Activated CD8-positive, alpha-beta memory T cell treated with anti-CD3 and anti-CD28 coated beads, Interleukin-2, amount 10 ng/mL, durations not matched to agents 7 days and 5 days (primary cell): ENCODE results near the gene RTN4RL1. TPM values are rescaled to one million over a fixed set of nuclear protein-coding genes. Genes with fewer than 3 reads are reported as not detected.
"Not testable (repeated sequence)": the region's sequence is repeated elsewhere in the genome, so short reads cannot be mapped to it uniquely, and the experiment has no call there.

ENCODE experiments used
- ATAC-seq: fragments of 150-1000 bp; cut with Tn5 transposase; one replicate; pipeline ENCODE4 v1.10.0; 2021; ENCODE audit warnings: moderate library complexity
- CTCF ChIA-PET: fragments of 350-600 bp; sonication (Branson Sonifier 250); formaldehyde crosslinking; loops from one replicate; lab custom pipeline; 2021; ENCODE audit warnings: antibody characterized with exemption; lab: Charles Lee
- DNase-seq: peaks from one replicate; pipeline ENCODE4 v3.0.0-alpha.2; 2020
- H3K27ac Mint-ChIP-seq: one replicate; pipeline ENCODE4 v1.8.0; 2021; ENCODE audit warnings: mild to moderate bottlenecking, mixed read lengths
- H3K27me3 Mint-ChIP-seq: one replicate; pipeline ENCODE4 v1.8.0; 2021; ENCODE audit warnings: mixed read lengths
- H3K36me3 Mint-ChIP-seq: one replicate; pipeline ENCODE4 v1.8.0; 2021; ENCODE audit warnings: mild to moderate bottlenecking, mixed read lengths
- H3K4me1 Mint-ChIP-seq: one replicate; pipeline ENCODE4 v1.8.0; 2021; ENCODE audit warnings: mixed read lengths
- H3K4me3 Mint-ChIP-seq: one replicate; pipeline ENCODE4 v1.8.0; 2021; ENCODE audit warnings: mild to moderate bottlenecking, moderate library complexity, mixed read lengths
- H3K9me3 Mint-ChIP-seq: one replicate; pipeline ENCODE4 v1.8.0; 2022; ENCODE audit warnings: low read depth, mixed read lengths
- total RNA-seq, 2 experiments: library from RNA; stranded (reverse); gene quantifications; one replicate each; pipeline ENCODE4 v1.2.3, GENCODE V29; 2021

Gene RTN4RL1
- total RNA-seq, 2 experiments from 2014 or later: 0.09 to 0.45 TPM

GRCh38 chr17:1995321-1995892 lies 29.7 kb downstream of the RTN4RL1 start:
- CTCF ChIA-PET: interaction anchor here (0.6 kb wide), 1 partner anchor 600 kb away, joined by 4 read pairs; no protein-coding TSS in a partner anchor
- Mint-ChIP-seq H3K27ac (no peak overlapping the region), H3K4me1 (no peaks in the 10 kb centered on the region), H3K27me3 (peaks cover 31% of the 10 kb centered on the region), H3K4me3 (no peak overlapping the region), H3K9me3 (no peaks in the 10 kb centered on the region), H3K36me3 (no peaks in the 10 kb centered on the region)
- ATAC-seq (no peak), DNase-seq (no peak)

GRCh38 chr17:1994707-1995106 lies 30.4 kb downstream of the RTN4RL1 start:
- Mint-ChIP-seq H3K36me3 (no peaks in the 10 kb centered on the region), H3K9me3 (no peaks in the 10 kb centered on the region), H3K27me3 (peaks cover 31% of the 10 kb centered on the region), H3K4me3 (no peak overlapping the region), H3K27ac (no peak overlapping the region), H3K4me1 (no peaks in the 10 kb centered on the region)
- CTCF ChIA-PET: no interaction called here
- DNase-seq (no peak), ATAC-seq (no peak)

GRCh38 chr17:1992541-1992940 lies 32.6 kb downstream of the RTN4RL1 start:
- DNase-seq: no peak
- H3K9me3 Mint-ChIP-seq: no peaks in the 10 kb centered on the region
- H3K4me3 Mint-ChIP-seq: no peak overlapping the region
- CTCF ChIA-PET: interaction anchor here (1.2 kb wide), 1 partner anchor 11 kb away, joined by 3 read pairs; no protein-coding TSS in a partner anchor
- no peak for ATAC-seq
- no peak overlapping the region for H3K27ac Mint-ChIP-seq
- no peaks in the 10 kb centered on the region for H3K4me1 Mint-ChIP-seq
- no peaks in the 10 kb centered on the region for H3K36me3 Mint-ChIP-seq
- peaks cover 21% of the 10 kb centered on the region for H3K27me3 Mint-ChIP-seq

GRCh38 chr17:1989135-1989534 lies 36.0 kb downstream of the RTN4RL1 start:
- DNase-seq: no peak
- H3K4me1 Mint-ChIP-seq: no peaks in the 10 kb centered on the region
- H3K9me3 Mint-ChIP-seq: no peaks in the 10 kb centered on the region
- ATAC-seq: no peak
- CTCF ChIA-PET: no interaction called here
- H3K27me3 Mint-ChIP-seq: peaks cover 6% of the 10 kb centered on the region
- no peak overlapping the region for H3K4me3 Mint-ChIP-seq
- H3K36me3 Mint-ChIP-seq: no peaks in the 10 kb centered on the region
- H3K27ac Mint-ChIP-seq: no peak overlapping the region

- DNase-seq (no peak), ATAC-seq (no peak)
- H3K4me3 Mint-ChIP-seq: no peak overlapping the region
- H3K36me3 Mint-ChIP-seq: no peaks in the 10 kb centered on the region
- H3K4me1 Mint-ChIP-seq: no peaks in the 10 kb centered on the region
- H3K27ac Mint-ChIP-seq: no peak overlapping the region
- no peaks in the 10 kb centered on the region for H3K9me3 Mint-ChIP-seq
- CTCF ChIA-PET: no interaction called here
- peaks cover 6% of the 10 kb centered on the region for H3K27me3 Mint-ChIP-seq
Measured at GRCh38 chr17:1986783-1987451, 38.2 kb downstream of the RTN4RL1 start.

- Mint-ChIP-seq H3K27me3 (peaks cover 2% of the 10 kb centered on the region), H3K36me3 (no peaks in the 10 kb centered on the region), H3K9me3 (no peaks in the 10 kb centered on the region), H3K4me1 (no peaks in the 10 kb centered on the region), H3K4me3 (no peak overlapping the region), H3K27ac (no peak overlapping the region)
- ATAC-seq (no peak), DNase-seq (no peak)
- CTCF ChIA-PET: no interaction called here
Measured at GRCh38 chr17:1985686-1986085, 39.4 kb downstream of the RTN4RL1 start.

- Mint-ChIP-seq H3K36me3 (no peaks in the 10 kb centered on the region), H3K9me3 (no peaks in the 10 kb centered on the region), H3K4me1 (no peaks in the 10 kb centered on the region), H3K4me3 (no peak overlapping the region), H3K27me3 (peaks cover 2% of the 10 kb centered on the region), H3K27ac (no peak overlapping the region)
- DNase-seq (no peak), ATAC-seq (no peak)
- CTCF ChIA-PET: no interaction called here
Measured at GRCh38 chr17:1985093-1985492, 40.0 kb downstream of the RTN4RL1 start.

- H3K4me3 Mint-ChIP-seq, ATAC-seq, H3K27me3 Mint-ChIP-seq, H3K9me3 Mint-ChIP-seq, H3K27ac Mint-ChIP-seq, H3K36me3 Mint-ChIP-seq, H3K4me1 Mint-ChIP-seq, DNase-seq: not testable (repeated sequence)
- CTCF ChIA-PET: interaction anchor here (0.6 kb wide), 1 partner anchor 9 kb away, joined by 7 read pairs; no protein-coding TSS in a partner anchor
Measured at GRCh38 chr17:1982793-1983366, 42.3 kb downstream of the RTN4RL1 start.

- Mint-ChIP-seq H3K4me3 (no peak overlapping the region), H3K36me3 (no peaks in the 10 kb centered on the region), H3K9me3 (no peaks in the 10 kb centered on the region), H3K27me3 (peaks cover 13% of the 10 kb centered on the region), H3K27ac (no peak overlapping the region), H3K4me1 (peaks cover 17% of the 10 kb centered on the region)
- ATAC-seq (no peak), DNase-seq (no peak)
- CTCF ChIA-PET: no interaction called here
Measured at GRCh38 chr17:1980665-1981250, 44.4 kb downstream of the RTN4RL1 start.

GRCh38 chr17:1979182-1979985 lies 45.8 kb downstream of the RTN4RL1 start:
- no peak overlapping the region for H3K27ac Mint-ChIP-seq
- DNase-seq (no peak), ATAC-seq (no peak)
- peaks cover 26% of the 10 kb centered on the region for H3K4me1 Mint-ChIP-seq
- no peaks in the 10 kb centered on the region for H3K36me3 Mint-ChIP-seq
- H3K4me3 Mint-ChIP-seq: no peak overlapping the region
- CTCF ChIA-PET: no interaction called here
- H3K9me3 Mint-ChIP-seq: no peaks in the 10 kb centered on the region
- peaks cover 13% of the 10 kb centered on the region for H3K27me3 Mint-ChIP-seq

GRCh38 chr17:1978396-1978949 lies 46.7 kb downstream of the RTN4RL1 start:
- CTCF ChIA-PET: no interaction called here
- no peak overlapping the region for H3K27ac Mint-ChIP-seq
- H3K36me3 Mint-ChIP-seq: no peaks in the 10 kb centered on the region
- H3K27me3 Mint-ChIP-seq: peaks cover 13% of the 10 kb centered on the region
- H3K4me3 Mint-ChIP-seq: no peak overlapping the region
- H3K9me3 Mint-ChIP-seq: no peaks in the 10 kb centered on the region
- DNase-seq: no peak
- H3K4me1 Mint-ChIP-seq: peaks cover 26% of the 10 kb centered on the region
- no peak for ATAC-seq

- peaks cover 13% of the 10 kb centered on the region for H3K27me3 Mint-ChIP-seq
- H3K36me3 Mint-ChIP-seq: no peaks in the 10 kb centered on the region
- no peak overlapping the region for H3K4me3 Mint-ChIP-seq
- CTCF ChIA-PET: no interaction called here
- no peak for ATAC-seq
- no peak overlapping the region for H3K27ac Mint-ChIP-seq
- no peaks in the 10 kb centered on the region for H3K9me3 Mint-ChIP-seq
- DNase-seq: no peak
- H3K4me1 Mint-ChIP-seq: peaks cover 26% of the 10 kb centered on the region
Measured at GRCh38 chr17:1977583-1978395, 47.3 kb downstream of the RTN4RL1 start.
